A549 treated with CpdA at 1 μM for 4 hours (cell line): ENCODE measurements around the gene NDUFC2. TPM values are rescaled to one million over a fixed set of nuclear protein-coding genes. Genes with fewer than 3 reads are reported as not detected.

ENCODE experiments used
- total RNA-seq: library from RNA; stranded (reverse); fragments of 200-300 nt; extraction: Qiagen RNA extraction; gene quantifications from 5 replicates; pipeline ENCODE4 v1.2.3, GENCODE V29; 2022; ENCODE audit warnings: low read depth

The NDUFC2 gene
- 221 to 261 TPM (median 253 TPM) in 5 replicates for total RNA-seq

DNA sequence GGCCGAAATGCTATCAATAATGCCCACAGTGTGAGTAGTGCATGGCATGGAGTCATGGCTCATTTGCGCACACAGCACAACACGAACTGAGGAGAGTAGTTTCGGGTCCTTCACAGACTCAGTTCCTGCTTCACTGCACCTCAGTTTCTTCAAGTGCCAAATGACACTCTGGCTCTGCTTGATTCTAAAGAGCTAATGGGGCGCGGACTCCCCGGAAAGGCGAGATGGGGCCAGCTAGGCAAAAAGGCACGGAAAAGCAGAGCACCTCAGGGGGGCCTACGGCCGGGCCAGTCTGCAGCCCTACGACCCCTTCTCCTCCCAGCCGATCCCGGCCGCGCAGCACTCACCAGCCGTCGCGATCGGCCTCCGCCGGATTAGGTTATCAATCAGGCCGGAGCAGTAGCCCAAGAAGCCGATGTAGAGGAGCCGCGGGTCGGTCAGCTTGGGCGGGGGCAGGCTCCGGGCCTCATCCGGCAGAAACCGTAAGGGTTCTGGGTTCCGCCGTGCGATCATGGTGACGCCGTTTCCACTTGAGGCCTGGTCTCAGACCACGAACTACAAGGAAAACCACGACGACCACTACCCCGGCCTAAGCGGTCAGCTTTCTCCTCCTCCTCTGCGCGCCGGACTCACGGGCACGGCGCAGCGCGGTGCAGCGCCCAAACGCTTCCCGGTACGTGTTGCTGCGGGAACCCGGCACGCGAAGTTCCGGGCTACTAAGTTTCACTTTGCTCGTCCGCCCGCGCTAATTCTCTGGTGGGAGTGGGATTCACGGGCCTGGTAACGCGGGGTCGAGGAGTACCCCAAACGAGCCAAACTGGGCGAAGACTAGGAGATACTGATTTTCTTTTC, at the start of gene NDUFC2:
TSS of gene NDUFC2 (minus strand) at position 631 of the 852 bp plus-strand sequence. CDS start at position 513, 118 bp downstream.

DNA sequence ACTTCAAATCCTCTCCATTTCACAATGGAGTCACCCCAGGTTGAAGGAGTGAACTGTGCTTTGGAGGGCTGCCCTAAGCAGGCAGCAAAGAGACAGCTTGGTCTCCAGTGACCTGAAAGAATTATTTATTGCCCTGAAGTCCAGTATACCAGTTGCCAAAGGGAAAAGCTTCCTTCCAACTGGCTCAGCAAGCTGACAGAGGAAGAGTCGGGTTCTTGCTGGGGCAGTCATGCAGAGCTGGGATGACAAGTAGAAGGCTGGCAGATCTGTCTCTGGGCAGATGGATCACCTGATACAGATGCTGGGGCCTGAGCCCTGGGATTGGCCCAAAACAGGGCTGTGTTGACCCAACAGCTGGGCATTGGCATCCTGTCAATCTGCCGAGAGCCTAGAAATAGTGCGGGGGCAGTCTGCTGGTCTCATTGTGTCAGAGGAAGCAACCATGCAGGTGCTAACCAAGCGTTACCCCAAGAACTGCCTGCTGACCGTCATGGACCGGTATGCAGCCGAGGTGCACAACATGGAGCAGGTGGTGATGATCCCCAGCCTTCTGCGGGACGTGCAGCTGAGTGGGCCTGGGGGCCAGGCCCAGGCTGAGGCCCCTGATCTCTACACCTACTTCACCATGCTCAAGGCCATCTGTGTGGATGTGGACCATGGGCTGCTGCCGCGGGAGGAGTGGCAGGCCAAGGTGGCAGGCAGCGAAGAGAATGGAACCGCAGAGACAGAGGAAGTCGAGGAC, 16.1 kb downstream of the NDUFC2 start, which contains the start of gene THRSP:
TSS of gene THRSP (plus strand) at position 422 of the 742 bp plus-strand sequence. CDS start at position 443, 21 bp downstream.

DNA sequence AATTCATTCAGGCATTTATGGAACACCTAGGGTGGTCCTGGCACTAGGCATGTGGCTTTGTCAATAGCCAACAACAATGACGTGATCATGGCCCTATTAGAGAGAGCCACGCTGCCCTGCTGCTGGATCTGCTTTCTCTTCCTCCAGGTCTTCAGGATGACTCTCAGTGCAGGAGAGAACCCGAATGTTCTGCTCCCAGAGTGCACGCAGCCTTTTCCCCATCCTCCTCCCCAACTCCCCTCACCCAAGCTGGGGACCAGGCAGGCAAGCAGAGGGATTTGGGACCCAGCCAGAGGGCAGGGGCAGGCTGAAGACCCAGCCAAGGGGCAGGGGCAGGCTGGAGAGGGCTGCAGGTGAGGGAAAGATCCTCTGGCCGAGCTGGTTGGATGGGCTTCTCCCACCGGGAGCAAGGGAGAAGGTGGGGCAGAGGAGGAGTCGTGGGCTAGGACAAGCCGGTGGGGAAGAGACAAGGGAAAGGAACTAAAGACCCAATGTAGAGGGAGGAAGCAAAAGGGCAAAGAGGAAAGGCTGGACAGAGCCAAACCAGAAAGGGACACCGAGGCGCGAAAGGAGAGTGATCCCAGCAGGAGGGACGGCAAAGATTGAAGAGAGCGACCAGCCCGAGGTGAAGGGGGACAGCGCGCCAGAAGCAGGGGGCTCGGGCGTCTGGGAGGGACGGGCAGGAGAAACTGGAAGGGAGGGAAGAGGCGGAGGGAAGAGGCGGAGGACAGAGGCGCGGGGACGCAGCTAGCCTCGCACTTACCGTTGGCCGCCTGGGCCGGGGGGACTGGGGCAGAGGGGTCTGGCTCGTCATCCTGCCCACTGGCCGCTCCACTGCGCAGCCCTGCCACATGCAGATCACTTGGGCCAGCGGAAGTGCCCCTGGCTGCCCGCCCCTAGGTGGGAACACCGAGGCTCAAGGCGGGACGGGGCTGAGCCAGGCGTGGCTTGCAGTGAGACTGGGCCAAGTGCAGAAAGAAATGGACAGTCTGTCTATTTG, 57.0 kb downstream of the NDUFC2 start, which contains the start of gene KCTD14:
TSS of gene KCTD14 (minus strand) at position 880 of the 1,000 bp plus-strand sequence. CDS start at position 853, 27 bp downstream.

Other genes starting within 250 kb of the NDUFC2 start
- 19.5 to 21.8 TPM (median 20.2 TPM) in 5 replicates for gene INTS4, start 85.2 kb downstream of the NDUFC2 start, total RNA-seq
- gene KCTD14, start 56.6 kb downstream of the NDUFC2 start, total RNA-seq, result 1.6 to 2.2 TPM (median 1.9 TPM) in 5 replicates
- not detected in 5 replicates for gene THRSP, start 16.0 kb downstream of the NDUFC2 start, total RNA-seq
- 52.6 to 68.1 TPM (median 62.6 TPM) in 5 replicates for gene ALG8, start 59.8 kb upstream of the NDUFC2 start, total RNA-seq
- gene KCTD21, start 108.8 kb upstream of the NDUFC2 start, total RNA-seq, result 6.0 to 8.7 TPM (median 8.1 TPM) in 5 replicates
- gene USP35, start 109.1 kb upstream of the NDUFC2 start, total RNA-seq, result 4.5 to 7.6 TPM (median 6.6 TPM) in 5 replicates